Left ventricle myocardium inferior (tissue), 1 donor: Measurements from ENCODE around the gene ROPN1B. TPM values are rescaled to one million over a fixed set of nuclear protein-coding genes. Genes with fewer than 3 reads are reported as not detected.

Experiments used
- DNase-seq: peaks from one replicate; pipeline ENCODE4 v3.0.0-alpha.2; 2020
- H3K27ac ChIP-seq: fragments of 200-600 bp; replicated peaks from 2 replicates; pipeline ENCODE4 v1.8.0; 2021
- H3K27me3 ChIP-seq: fragments of 200-600 bp; 2 replicates; pipeline ENCODE4 v1.8.0; 2021; ENCODE audit warnings: low read depth
- H3K36me3 ChIP-seq: fragments of 200-600 bp; 2 replicates; pipeline ENCODE4 v1.8.0; 2021
- H3K4me1 ChIP-seq: fragments of 200-600 bp; 2 replicates; pipeline ENCODE4 v1.8.0; 2021
- H3K4me3 ChIP-seq: fragments of 200-600 bp; 2 replicates; pipeline ENCODE4 v1.8.0; 2021; ENCODE audit warnings: mild to moderate bottlenecking, moderate library complexity
- H3K9me3 ChIP-seq: fragments of 200-600 bp; replicated peaks from 2 replicates; pipeline ENCODE4 v1.8.0; 2021
- intact Hi-C: fragments of 100-400 bp; cut with micrococcal nuclease; formaldehyde crosslinking; loops from one replicate; pipeline ENCODE4 v1.11.0; 2022
- total RNA-seq: library from RNA; stranded (reverse); fragmentation: NEBNext Ultra II Directional; extraction: Animal tissue kit (Norgen Biotek cat#: 25700); gene quantifications from one replicate; pipeline ENCODE4 v1.2.1, GENCODE V29; 2021
- TF ChIP-seq, protein P1 (sequence below): fragments of 200-600 bp; IDR thresholded peaks from 2 replicates; pipeline ENCODE4 v1.8.0; 2021; ENCODE audit warnings: antibody characterized with exemption, mild to moderate bottlenecking, borderline replicate concordance
- donor health status: DM: no; HTN: yes; CAD: no; lungs with severe emphysema.

Gene ROPN1B
- total RNA-seq, 1 donor from 2014 or later, result 4.0 TPM

DNA sequence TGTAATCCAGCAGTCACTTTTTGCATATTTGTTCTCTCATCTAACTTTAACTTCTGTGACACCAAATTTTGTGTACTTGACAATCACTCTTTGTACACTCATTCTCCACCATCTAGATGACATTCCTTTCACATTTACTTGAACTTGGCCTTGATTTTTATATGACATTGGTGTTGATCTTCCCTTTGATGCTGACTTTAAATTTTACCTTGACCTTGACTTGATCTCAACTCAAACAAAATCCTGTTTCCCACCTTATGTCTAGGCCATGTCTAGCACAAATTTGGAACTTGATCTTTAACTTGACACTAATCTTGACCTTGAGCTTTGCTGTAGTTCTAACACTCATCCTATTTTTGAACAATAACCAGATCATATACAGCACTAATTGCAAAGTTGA lies 33.2 kb downstream of the ROPN1B start:
- peaks cover 21% of the 10 kb centered on the region for H3K4me1 ChIP-seq
- no peak overlapping the region for H3K27ac ChIP-seq
- peaks cover 12% of the 10 kb centered on the region for H3K36me3 ChIP-seq
- TF ChIP-seq, protein P1, sequence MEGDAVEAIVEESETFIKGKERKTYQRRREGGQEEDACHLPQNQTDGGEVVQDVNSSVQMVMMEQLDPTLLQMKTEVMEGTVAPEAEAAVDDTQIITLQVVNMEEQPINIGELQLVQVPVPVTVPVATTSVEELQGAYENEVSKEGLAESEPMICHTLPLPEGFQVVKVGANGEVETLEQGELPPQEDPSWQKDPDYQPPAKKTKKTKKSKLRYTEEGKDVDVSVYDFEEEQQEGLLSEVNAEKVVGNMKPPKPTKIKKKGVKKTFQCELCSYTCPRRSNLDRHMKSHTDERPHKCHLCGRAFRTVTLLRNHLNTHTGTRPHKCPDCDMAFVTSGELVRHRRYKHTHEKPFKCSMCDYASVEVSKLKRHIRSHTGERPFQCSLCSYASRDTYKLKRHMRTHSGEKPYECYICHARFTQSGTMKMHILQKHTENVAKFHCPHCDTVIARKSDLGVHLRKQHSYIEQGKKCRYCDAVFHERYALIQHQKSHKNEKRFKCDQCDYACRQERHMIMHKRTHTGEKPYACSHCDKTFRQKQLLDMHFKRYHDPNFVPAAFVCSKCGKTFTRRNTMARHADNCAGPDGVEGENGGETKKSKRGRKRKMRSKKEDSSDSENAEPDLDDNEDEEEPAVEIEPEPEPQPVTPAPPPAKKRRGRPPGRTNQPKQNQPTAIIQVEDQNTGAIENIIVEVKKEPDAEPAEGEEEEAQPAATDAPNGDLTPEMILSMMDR, result no peak
- no peaks in the 10 kb centered on the region for H3K27me3 ChIP-seq
- no peak for DNase-seq
- H3K9me3 ChIP-seq, result peaks cover 37% of the 10 kb centered on the region
- H3K4me3 ChIP-seq, result no peak overlapping the region
- intact Hi-C loops, result no loop called here

DNA sequence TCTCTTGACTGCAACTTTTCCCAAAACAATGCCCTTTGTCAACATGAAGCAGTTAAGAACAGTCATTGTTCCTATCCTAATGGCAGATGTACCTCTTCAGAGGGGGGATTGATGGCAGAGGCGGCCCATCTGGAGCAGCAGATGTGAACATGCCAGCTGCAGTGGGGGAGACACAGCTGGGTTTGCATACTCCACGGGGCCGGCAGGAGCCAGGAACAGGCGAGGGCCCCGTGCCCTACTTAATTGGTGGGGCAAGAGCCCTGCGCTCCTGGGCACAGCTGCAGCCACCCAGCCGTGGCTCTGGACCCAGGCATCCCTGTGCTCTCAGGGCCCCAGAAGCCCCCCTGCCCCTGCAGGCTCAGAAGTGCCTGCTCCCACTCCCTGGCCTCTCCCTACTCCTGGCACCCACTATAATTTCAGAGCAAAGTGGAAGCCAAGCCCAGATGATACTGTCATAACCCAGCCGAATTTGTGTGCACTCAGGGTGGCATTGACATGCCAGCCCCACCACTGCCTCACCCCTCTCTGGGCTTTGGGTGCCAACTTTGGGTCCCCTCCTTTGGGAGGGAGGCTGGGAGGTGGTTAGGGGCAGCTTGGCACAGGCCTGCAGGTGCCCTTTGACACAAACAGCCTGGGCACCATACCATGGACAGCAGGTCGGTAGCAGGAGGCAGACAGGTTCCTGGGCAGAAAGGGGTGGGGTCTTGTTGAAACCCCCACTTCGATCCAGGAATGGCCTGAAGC lies 34.6 kb downstream of the ROPN1B start:
- Histone ChIP-seq H3K27ac (no peak overlapping the region), H3K36me3 (peaks cover 27% of the 10 kb centered on the region), H3K27me3 (no peaks in the 10 kb centered on the region), H3K4me3 (no peak overlapping the region), H3K9me3 (peaks cover 35% of the 10 kb centered on the region), H3K4me1 (peaks cover 21% of the 10 kb centered on the region)
- no peak for DNase-seq
- intact Hi-C loops, result no loop called here
- TF ChIP-seq, protein P1, result no peak

DNA sequence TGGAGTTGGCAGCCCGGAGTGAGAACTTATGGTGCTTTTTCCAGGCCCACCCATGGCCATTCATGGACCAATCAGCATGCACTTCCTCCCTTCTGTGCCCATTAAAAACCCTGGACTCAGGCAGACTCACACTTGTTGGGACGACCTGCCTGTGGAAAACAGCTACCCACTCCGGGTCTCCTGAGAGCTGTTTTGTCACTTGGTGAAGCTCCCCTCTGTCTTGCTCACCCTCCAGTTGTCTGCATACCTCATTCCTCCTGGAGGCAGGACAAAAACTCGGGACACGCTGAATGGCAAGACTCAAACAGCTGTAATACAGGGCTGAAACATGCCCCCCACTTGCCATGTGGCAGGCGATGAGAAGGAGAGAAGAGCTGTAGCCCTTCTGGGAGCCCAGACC lies 35.2 kb downstream of the ROPN1B start:
- TF ChIP-seq, protein P1, result no peak
- intact Hi-C loops, result no loop called here
- peaks cover 21% of the 10 kb centered on the region for H3K4me1 ChIP-seq
- H3K27ac ChIP-seq, result no peak overlapping the region
- peaks cover 29% of the 10 kb centered on the region for H3K9me3 ChIP-seq
- H3K27me3 ChIP-seq, result no peaks in the 10 kb centered on the region
- peaks cover 33% of the 10 kb centered on the region for H3K36me3 ChIP-seq
- no peak overlapping the region for H3K4me3 ChIP-seq
- no peak for DNase-seq

DNA sequence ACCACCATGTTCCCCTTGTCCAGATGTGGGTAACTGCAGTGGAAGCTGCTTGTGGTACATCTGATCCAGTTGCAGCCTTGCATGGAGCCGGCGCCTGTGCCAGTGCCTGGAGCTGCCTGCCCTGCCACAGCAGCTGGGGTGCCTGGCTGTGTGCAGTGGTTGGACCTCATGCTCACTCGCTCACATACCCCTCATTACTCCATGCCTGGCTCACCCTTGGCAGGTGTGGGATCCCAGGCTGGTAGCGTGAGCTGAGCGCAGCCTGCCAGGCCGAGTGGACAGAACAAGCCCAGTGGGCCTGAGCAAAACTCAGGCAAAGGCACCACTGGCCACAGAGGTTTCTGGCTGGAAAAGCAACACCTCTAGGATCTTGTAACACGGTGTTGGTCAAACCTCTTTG lies 35.7 kb downstream of the ROPN1B start:
- no peak overlapping the region for H3K27ac ChIP-seq
- intact Hi-C loops, result no loop called here
- DNase-seq, result no peak
- H3K27me3 ChIP-seq, result no peaks in the 10 kb centered on the region
- peaks cover 21% of the 10 kb centered on the region for H3K4me1 ChIP-seq
- H3K36me3 ChIP-seq, result peaks cover 34% of the 10 kb centered on the region
- H3K4me3 ChIP-seq, result no peak overlapping the region
- TF ChIP-seq, protein P1, result no peak
- peaks cover 24% of the 10 kb centered on the region for H3K9me3 ChIP-seq

DNA sequence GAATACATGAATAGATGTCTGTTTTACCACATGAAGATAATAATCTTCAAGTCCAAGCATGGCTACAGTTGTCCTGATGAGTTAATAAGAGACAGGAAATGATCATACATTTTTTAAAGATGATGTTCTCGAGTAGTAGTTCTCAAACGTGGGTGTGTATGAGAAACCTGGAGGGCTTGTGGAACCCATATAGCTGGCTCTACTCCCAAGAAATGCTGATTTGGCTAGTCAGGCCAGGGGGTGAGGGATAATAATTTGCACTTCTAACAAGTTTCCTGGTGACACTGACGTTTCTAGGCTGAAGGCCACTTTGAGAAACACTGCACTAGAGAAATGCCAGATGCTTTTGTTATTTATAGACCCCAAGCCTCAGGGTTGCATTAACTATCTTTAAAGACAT lies 37.0 kb downstream of the ROPN1B start:
- intact Hi-C loops, result no loop called here
- peaks cover 12% of the 10 kb centered on the region for H3K9me3 ChIP-seq
- H3K27ac ChIP-seq, result peak overlapping the region; percentile 23
- TF ChIP-seq, protein P1, result no peak
- H3K27me3 ChIP-seq, result no peaks in the 10 kb centered on the region
- H3K4me3 ChIP-seq, result no peak overlapping the region
- H3K4me1 ChIP-seq, result peaks cover 21% of the 10 kb centered on the region
- H3K36me3 ChIP-seq, result peaks cover 46% of the 10 kb centered on the region
- DNase-seq, result no peak
